Subcutaneous adipose tissue (tissue), 4 donors: ENCODE data around the gene FBXO15. TPM values are rescaled to one million over a fixed set of nuclear protein-coding genes. Genes with fewer than 3 reads are reported as not detected.

Source experiments
- CTCF ChIP-seq: fragments of 450-650 bp; IDR thresholded peaks from one replicate; pipeline ENCODE4 v1.5.1; 2016; ENCODE audit warnings: low read depth, mild to moderate bottlenecking, control low read depth, antibody characterized with exemption, moderate library complexity
- total RNA-seq, 4 donors: library from RNA; depleted of rRNA; stranded (reverse); fragments of >200 nt; gene quantifications; one replicate each; pipeline ENCODE4 v1.1.0, GENCODE V29; 2016

The FBXO15 gene
- total RNA-seq, 4 donors from 2014 or later, result 0.44 to 1.9 TPM; not detected in 2

- no peak for TF ChIP-seq CTCF
Observed at GRCh38 chr18:74074668-74075564, 72.7 kb downstream of the FBXO15 start.

- no peak for TF ChIP-seq CTCF
Observed at GRCh38 chr18:74073957-74074667, 73.5 kb downstream of the FBXO15 start.

GRCh38 chr18:74069178-74070050 lies 78.2 kb downstream of the FBXO15 start:
- no peak for TF ChIP-seq CTCF

- TF ChIP-seq CTCF, result no peak
Observed at GRCh38 chr18:74068296-74068695, 79.3 kb downstream of the FBXO15 start.

- TF ChIP-seq CTCF, result no peak
Observed at GRCh38 chr18:74066018-74066417, 81.6 kb downstream of the FBXO15 start.

- TF ChIP-seq CTCF, result no peak
Observed at GRCh38 chr18:74065366-74065765, 82.3 kb downstream of the FBXO15 start.

- no peak for TF ChIP-seq CTCF
Observed at GRCh38 chr18:74064510-74064909, 83.1 kb downstream of the FBXO15 start.
